DMS 273 treated with DMSO at 0.1 percent for 48 hours (cell line): Measurements from ENCODE around the gene HDGFL2.
"Not testable (repeated sequence)": the region's sequence is repeated elsewhere in the genome, so short reads cannot be mapped to it uniquely, and the experiment has no call there.

Experiments
- DNase-seq: peaks from one replicate; lab custom pipeline; 2025; lab: John Stamatoyannopoulos, UW

HDGFL2 gene

GRCh38 chr19:4516199-4516938 is 44.3 kb downstream of the HDGFL2 start:
- no peak for DNase-seq

GRCh38 chr19:4516939-4517300 is 44.8 kb downstream of the HDGFL2 start:
- no peak for DNase-seq

- DNase-seq = no peak
These were observed 45.5 kb downstream of the HDGFL2 start for GRCh38 chr19:4517451-4518057.

- no peak for DNase-seq
These were observed 46.5 kb downstream of the HDGFL2 start, which contains the start of gene PLIN4 for GRCh38 chr19:4518345-4519171. PLIN4 (minus strand) TSS chr19:4518486; CDS start chr19:4518272, 214 bp downstream.

- DNase-seq = no peak
These were observed 47.0 kb downstream of the HDGFL2 start for GRCh38 chr19:4519172-4519496.

- DNase-seq = no peak
These were observed 47.6 kb downstream of the HDGFL2 start for GRCh38 chr19:4519521-4520277.

- no peak for DNase-seq
These were observed 49.2 kb downstream of the HDGFL2 start for GRCh38 chr19:4521170-4521887.

- DNase-seq = no peak
These were observed 49.8 kb downstream of the HDGFL2 start for GRCh38 chr19:4521888-4522242.

- no peak for DNase-seq
These were observed 50.4 kb downstream of the HDGFL2 start for GRCh38 chr19:4522291-4523002.

GRCh38 chr19:4523306-4524110 is 51.4 kb downstream of the HDGFL2 start:
- DNase-seq = no peak

GRCh38 chr19:4524808-4525562 is 52.9 kb downstream of the HDGFL2 start:
- DNase-seq = no peak

- DNase-seq = no peak
These were observed 53.5 kb downstream of the HDGFL2 start for GRCh38 chr19:4525563-4526002.

- DNase-seq = not testable (repeated sequence)
These were observed 55.3 kb downstream of the HDGFL2 start for GRCh38 chr19:4527377-4527776.

GRCh38 chr19:4528843-4529242 is 56.7 kb downstream of the HDGFL2 start:
- DNase-seq = no peak

GRCh38 chr19:4529924-4530522 is 57.9 kb downstream of the HDGFL2 start:
- DNase-seq = no peak

GRCh38 chr19:4531562-4532165 is 59.6 kb downstream of the HDGFL2 start:
- no peak for DNase-seq

- DNase-seq = no peak
These were observed 61.2 kb downstream of the HDGFL2 start for GRCh38 chr19:4533334-4533733.

GRCh38 chr19:4533835-4534424 is 61.8 kb downstream of the HDGFL2 start:
- no peak for DNase-seq
